GM12878 (cell line): ENCODE results near the gene AATF. TPM values are rescaled to one million over a fixed set of nuclear protein-coding genes. Genes with fewer than 3 reads are reported as not detected.

Experiments used
- ATAC-seq: fragments of 200-7000 bp; cut with Tn5 transposase; 3 replicates; pipeline ENCODE4 v1.9.1; 2020; ENCODE audit warnings: mild to moderate bottlenecking, moderate library complexity
- BruUV-seq: library from RNA; stranded (reverse); fragments of 400-500 nt; replicated peaks from 2 replicates; lab custom pipeline; 2021; lab: Mats Ljungman, UMichigan
- CTCF ChIA-PET: fragments of 300-600 bp; sonication (Branson Sonifier 250); formaldehyde crosslinking; extraction: SDS; loops from one replicate; lab custom pipeline; 2021; ENCODE audit warnings: inconsistent platforms; lab: Yijun Ruan, JAX
- POLR2A ChIA-PET: fragments of 350-600 bp; formaldehyde crosslinking; extraction: SDS; loops from one replicate; lab custom pipeline; 2021; ENCODE audit warnings: inconsistent platforms; lab: Charles Lee
- RAD21 ChIA-PET: fragments of 300-600 bp; sonication (Branson Sonifier 250); formaldehyde crosslinking; loops from one replicate; lab custom pipeline; 2023; ENCODE audit warnings: antibody characterized with exemption; ENCODE audit not compliant: unreplicated experiment; lab: Charles Lee
- SMC1A ChIA-PET: fragments of 300-600 bp; sonication (Branson Sonifier 250); formaldehyde crosslinking; loops from one replicate; lab custom pipeline; 2023; ENCODE audit not compliant: unreplicated experiment, uncharacterized antibody; lab: Charles Lee
- DNase-seq: peaks from one replicate; pipeline ENCODE4 v3.0.0-alpha.2; 2011; ENCODE audit warnings: low read depth, low spot score
- FAIRE-seq: peaks from 3 replicates; lab custom pipeline; 2011; peaks lifted over from hg19 to GRCh38; lab: Jason Lieb, UNC
- H2AFZ ChIP-seq: 2 replicates; pipeline ENCODE4 v1.6.0; 2011; ENCODE audit warnings: low read depth, low read length, control low read depth; ENCODE audit not compliant: control insufficient read depth
- H3K27ac ChIP-seq: 2 replicates; pipeline ENCODE4 v1.5.1; 2011; ENCODE audit warnings: control low read depth; ENCODE audit not compliant: control insufficient read depth, insufficient read depth
- H3K27me3 ChIP-seq, 2 experiments: replicated peaks in 1 of 2; 2 replicates each; pipeline versions ENCODE4 v1.6.0 to v1.6.1; 2011; ENCODE audit warnings: low read length in 1 of 2; ENCODE audit not compliant: control insufficient read depth in 2 of 2, insufficient read depth in 2 of 2
- H3K36me3 ChIP-seq, 2 experiments: 2 replicates each; pipeline ENCODE4 v1.5.1; 2011; ENCODE audit warnings: low read length in 1 of 2; ENCODE audit not compliant: control insufficient read depth in 2 of 2, insufficient read depth in 2 of 2
- H3K4me1 ChIP-seq: 2 replicates; pipeline ENCODE4 v1.6.1; 2011; ENCODE audit warnings: mild to moderate bottlenecking, low read length, moderate library complexity, mixed read lengths; ENCODE audit not compliant: control insufficient read depth, insufficient read depth
- H3K4me2 ChIP-seq: 2 replicates; pipeline ENCODE4 v1.6.0; 2011; ENCODE audit warnings: control low read depth; ENCODE audit not compliant: control insufficient read depth, insufficient read depth
- H3K4me3 ChIP-seq: fragments of 200-600 bp; sonication (generic); 2 replicates; pipeline ENCODE4 v1.5.1; 2016
- H3K79me2 ChIP-seq: 2 replicates; pipeline ENCODE4 v1.6.0; 2011; ENCODE audit warnings: low read length; ENCODE audit not compliant: control insufficient read depth, insufficient read depth
- H3K9ac ChIP-seq: 2 replicates; pipeline ENCODE4 v1.8.0; 2011; ENCODE audit warnings: low read length, control low read depth, mixed read lengths; ENCODE audit not compliant: control insufficient read depth, insufficient read depth
- H3K9me3 ChIP-seq: replicated peaks from 3 replicates; pipeline ENCODE4 v1.5.1; 2011; ENCODE audit warnings: mild to moderate bottlenecking, low read length; ENCODE audit not compliant: control insufficient read depth, insufficient read depth
- H4K20me1 ChIP-seq: 2 replicates; pipeline ENCODE4 v1.6.0; 2011; ENCODE audit not compliant: control insufficient read depth, insufficient read depth
- BRCA1 ChIP-seq: IDR thresholded peaks from 2 replicates; pipeline ENCODE4 v1.6.1; 2011; ENCODE audit warnings: low read depth, low read length, improper control_type of control experiment
- CBFB ChIP-seq: IDR thresholded peaks from 2 replicates; pipeline ENCODE4 v1.6.1; 2016; ENCODE audit warnings: antibody characterized with exemption, low read depth
- CBX5 ChIP-seq: sonication (generic); IDR thresholded peaks from 2 replicates; pipeline ENCODE4 v1.6.1; 2016; ENCODE audit warnings: low read depth, moderate library complexity, mild to moderate bottlenecking, inconsistent platforms
- E2F8 ChIP-seq: fragments of 450-650 bp; IDR thresholded peaks from 2 replicates; pipeline ENCODE4 v1.6.1; 2018; ENCODE audit warnings: mild to moderate bottlenecking, low read depth, moderate library complexity; ENCODE audit not compliant: partially characterized antibody
- MTA2 ChIP-seq: fragments of 450-650 bp; IDR thresholded peaks from 2 replicates; pipeline ENCODE4 v1.6.1; 2016; ENCODE audit warnings: low read depth, mild to moderate bottlenecking, moderate library complexity
- MTA3 ChIP-seq: IDR thresholded peaks from 2 replicates; pipeline ENCODE4 v1.6.1; 2012; ENCODE audit warnings: low read length, inconsistent platforms, borderline replicate concordance
- PBX3 ChIP-seq: IDR thresholded peaks from 2 replicates; pipeline ENCODE4 v1.6.1; 2011; ENCODE audit warnings: mild to moderate bottlenecking, low read depth, low read length, moderate library complexity; ENCODE audit not compliant: insufficient replicate concordance
- TCF3 ChIP-seq: IDR thresholded peaks from 2 replicates; pipeline ENCODE4 v1.6.1; 2012; ENCODE audit warnings: low read depth, mild to moderate bottlenecking, low read length, borderline replicate concordance; ENCODE audit not compliant: insufficient read depth
- USF2 ChIP-seq: IDR thresholded peaks from 2 replicates; pipeline ENCODE4 v1.6.1; 2011; ENCODE audit warnings: low read depth, low read length, improper control_type of control experiment, borderline replicate concordance
- ZNF24 ChIP-seq: fragments of 450-650 bp; IDR thresholded peaks from 2 replicates; pipeline ENCODE4 v1.6.1; 2017; ENCODE audit warnings: antibody characterized with exemption, mild to moderate bottlenecking
- ZSCAN29 ChIP-seq: fragments of 450-650 bp; IDR thresholded peaks from 2 replicates; pipeline ENCODE4 v1.6.1; 2017; ENCODE audit warnings: mild to moderate bottlenecking, moderate library complexity
- WGBS: methylation state at CpG from one replicate; pipeline ENCODE4 v1.1.6; 2016; ENCODE audit warnings: low lambda C conversion rate; ENCODE audit not compliant: insufficient replicate concordance, insufficient coverage; ENCODE audit errors: missing lambda C conversion rate; 5-methylcytosine and 5-hydroxymethylcytosine counted together
- in situ Hi-C: fragments of 300-500 bp; cut with MboI; formaldehyde crosslinking; loops from 9 replicates; pipeline ENCODE4 v1.14.3; 2018; ENCODE audit warnings: mixed read lengths
- intact Hi-C: fragments of 100-400 bp; cut with micrococcal nuclease; formaldehyde crosslinking; loops from one replicate; pipeline ENCODE4 v1.14.2; 2022; ENCODE audit not compliant: unreplicated experiment
- polyA plus RNA-seq, 11 experiments: library from polyadenylated mRNA; depleted of rRNA in 4 of 11; unstranded in 6 of 11; stranded (reverse) in 5 of 11; fragments of >200 nt; fragmentation: Nextera tagmentation in 4 of 11; fragmentation: Illumina TruSeq in 1 of 11; extraction: Ambion mirVana in 4 of 11; extraction: Trizol in 1 of 11; gene quantifications; 1 replicate in 1 of 11; 2 replicates in 10 of 11; pipeline versions ENCODE4 v1.2.1 to v1.2.3, GENCODE V29; 2011 to 2016; ENCODE audit warnings: inconsistent platforms in 2 of 11, missing spikeins in 2 of 11, low read depth in 1 of 11
- total RNA-seq, 4 experiments: library from RNA; depleted of rRNA in 3 of 4; stranded (reverse); fragments of >200 nt in 3 of 4; fragmentation: Illumina TruSeq in 1 of 4; extraction: Trizol in 1 of 4; gene quantifications; 2 replicates each; pipeline versions ENCODE4 v1.2.1 to v1.2.3, GENCODE V29; 2013 to 2021

AATF gene
- total and polyA plus RNA-seq, 10 of the 15 experiments (the other 5 are each of a cell fraction or from before 2014, with no cell fraction given) = 36.8 to 110 (median 77.9) TPM

- ChIA-PET CTCF (interaction anchor here (0.6 to 2.6 kb wide), 3 partner anchors 13 to 24 kb away, joined by 3 to 14 read pairs (median 3); no protein-coding TSS in a partner anchor), SMC1A (interaction anchor here (0.9 to 1.2 kb wide), 2 partner anchors 45 to 376 kb away, joined by 3 read pairs; no protein-coding TSS in a partner anchor), RAD21 (no interaction called here), POLR2A (no interaction called here)
- intact Hi-C loops = no loop called here
- Histone ChIP-seq H3K36me3 (peaks cover 0 to 1% of the 10 kb centered on the region in 2 experiments; a peak in 1 of 4 replicates), H4K20me1 (no peaks in the 10 kb centered on the region), H3K4me3 (no peak overlapping the region), H3K79me2 (no peaks in the 10 kb centered on the region), H3K4me2 (no peak overlapping the region), H3K4me1 (no peaks in the 10 kb centered on the region), H3K9me3 (no peaks in the 10 kb centered on the region), H3K27me3 (no peaks in the 10 kb centered on the region), H3K9ac (no peak overlapping the region), H3K27ac (no peak overlapping the region), H2AFZ (no peak overlapping the region)
- no peak for FAIRE-seq
- in situ Hi-C loops = loop anchor here (25.0 kb wide), 1 partner anchor 448 kb away; the partner anchor contains the start of gene MRM1
- 94% methylated on average over 6 of the region's 6 CpGs for WGBS
- TF ChIP-seq ZNF24 (no peak), USF2 (no peak), E2F8 (no peak), MTA2 (no peak), BRCA1 (no peak), ZSCAN29 (no peak), TCF3 (no peak), PBX3 (no peak), MTA3 (no peak), CBFB (no peak), CBX5 (no peak)
- no peak for ATAC-seq
- DNase-seq = no peak
- BruUV-seq = no TSS peak
Observed at GRCh38 chr17:37060094-37060493, 111.3 kb downstream of the AATF start.
